M059J (cell line): Measurements from ENCODE around the gene ZNF503. TPM values are rescaled to one million over a fixed set of nuclear protein-coding genes. Genes with fewer than 3 reads are reported as not detected.

ENCODE experiments used
- DNase-seq: peaks from one replicate; pipeline ENCODE4 v3.0.0-alpha.2; 2012; ENCODE audit warnings: low read depth
- total RNA-seq: library from RNA; depleted of rRNA; stranded (reverse); fragments of >200 nt; shearing (Covaris generic); gene quantifications from 2 replicates; pipeline ENCODE4 v1.2.3, GENCODE V29; 2014; rRNA removed

ZNF503 gene, protein sequence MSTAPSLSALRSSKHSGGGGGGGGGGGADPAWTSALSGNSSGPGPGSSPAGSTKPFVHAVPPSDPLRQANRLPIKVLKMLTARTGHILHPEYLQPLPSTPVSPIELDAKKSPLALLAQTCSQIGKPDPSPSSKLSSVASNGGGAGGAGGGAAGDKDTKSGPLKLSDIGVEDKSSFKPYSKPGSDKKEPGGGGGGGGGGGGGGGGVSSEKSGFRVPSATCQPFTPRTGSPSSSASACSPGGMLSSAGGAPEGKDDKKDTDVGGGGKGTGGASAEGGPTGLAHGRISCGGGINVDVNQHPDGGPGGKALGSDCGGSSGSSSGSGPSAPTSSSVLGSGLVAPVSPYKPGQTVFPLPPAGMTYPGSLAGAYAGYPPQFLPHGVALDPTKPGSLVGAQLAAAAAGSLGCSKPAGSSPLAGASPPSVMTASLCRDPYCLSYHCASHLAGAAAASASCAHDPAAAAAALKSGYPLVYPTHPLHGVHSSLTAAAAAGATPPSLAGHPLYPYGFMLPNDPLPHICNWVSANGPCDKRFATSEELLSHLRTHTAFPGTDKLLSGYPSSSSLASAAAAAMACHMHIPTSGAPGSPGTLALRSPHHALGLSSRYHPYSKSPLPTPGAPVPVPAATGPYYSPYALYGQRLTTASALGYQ
- total RNA-seq: 9.1 and 13.8 TPM in 2 replicates

DNA sequence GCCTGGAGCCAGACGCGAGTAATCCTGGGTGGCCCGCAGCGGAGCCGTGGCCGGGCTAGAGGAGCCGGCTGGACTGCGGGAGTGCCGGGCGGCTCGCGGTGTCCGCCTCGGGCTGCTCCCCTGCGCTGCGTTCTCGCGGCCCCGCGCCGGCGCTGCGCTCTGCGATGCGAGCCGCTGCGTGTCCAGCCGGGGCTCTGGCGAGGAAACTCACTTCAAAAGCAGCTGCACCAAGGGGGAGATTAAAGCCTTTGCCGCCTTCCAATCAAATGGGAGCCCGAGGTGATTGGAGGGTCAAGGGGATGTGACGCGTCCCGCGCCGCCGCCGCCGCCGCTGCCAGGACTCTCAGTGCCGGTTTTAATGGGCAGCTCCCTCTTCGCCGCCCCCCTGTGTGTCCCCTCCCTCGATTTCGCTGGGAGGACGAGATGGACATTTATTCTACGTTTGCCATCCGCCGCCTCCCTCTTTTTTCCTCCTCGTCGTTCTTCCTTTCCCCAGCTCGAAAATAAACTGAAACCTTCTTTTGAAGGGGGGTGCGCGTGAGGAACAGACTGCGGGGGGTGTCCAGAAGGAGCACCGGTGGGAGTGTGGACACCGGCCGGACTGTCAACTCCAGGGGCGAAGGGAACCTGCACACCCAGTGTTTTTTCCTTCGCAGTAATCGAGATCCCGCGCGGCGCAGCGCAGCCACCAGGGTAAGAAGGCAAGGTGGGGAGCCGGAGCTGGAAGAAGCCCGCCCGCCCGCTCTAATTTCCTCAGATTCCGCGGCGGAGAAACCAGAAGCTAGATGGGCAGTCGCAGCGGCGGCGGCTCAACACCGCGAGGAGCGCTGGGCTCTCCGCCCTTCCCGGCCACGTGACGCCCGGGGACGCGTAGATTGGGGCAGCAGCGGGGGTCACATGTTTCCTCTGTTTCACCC, at the start of gene ZNF503:
Gene ZNF503, minus strand, starts transcription at position 196 of the 917 bp plus-strand sequence. CDS start 345 bp downstream, outside the sequence.
- DNase-seq: peak; percentile 97

DNA sequence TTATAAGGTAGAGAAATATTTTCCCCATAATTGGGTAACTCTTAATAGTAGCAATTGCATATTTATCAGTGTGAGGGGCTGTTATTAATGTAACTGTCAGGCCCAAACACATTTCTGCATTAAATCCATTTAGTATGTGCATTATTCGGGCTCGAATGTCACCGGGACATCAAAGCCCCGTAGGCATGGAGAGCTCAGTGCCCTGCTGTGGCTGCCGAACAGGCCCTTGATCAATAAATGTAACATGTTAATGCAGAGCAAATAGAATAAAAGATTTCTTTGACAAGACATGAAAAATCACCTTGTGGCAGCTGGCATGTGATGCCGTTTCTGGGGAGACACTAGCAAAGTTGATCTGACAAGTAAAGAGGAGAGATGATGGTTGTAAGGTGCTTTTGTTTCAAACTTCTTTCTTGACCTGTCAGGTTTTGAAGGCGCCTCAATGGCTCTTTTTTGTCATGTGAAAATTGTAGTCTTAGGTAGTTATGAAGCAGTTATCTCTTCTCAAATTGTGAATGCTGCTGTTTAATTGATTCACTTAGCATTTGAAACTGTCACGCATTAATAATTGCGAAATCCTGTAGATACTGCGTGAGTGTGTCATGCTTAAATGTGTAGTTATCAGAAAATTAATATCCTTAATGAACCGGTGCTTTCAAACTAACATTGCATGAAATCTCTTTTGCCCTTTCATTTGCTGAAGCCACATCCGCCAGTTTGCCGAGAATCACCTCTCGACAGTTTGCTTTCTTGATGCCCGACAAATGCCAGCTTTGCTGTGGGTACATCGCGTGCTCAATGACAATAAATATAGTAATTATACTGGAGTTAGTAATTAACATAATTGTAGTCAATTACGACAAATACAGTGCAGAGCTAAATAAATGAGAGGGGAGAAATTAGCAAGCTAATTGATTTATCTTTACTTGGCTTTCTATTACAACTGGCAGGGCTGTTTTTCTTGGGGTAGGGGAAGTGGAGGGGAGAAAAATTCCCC, 49.4 kb upstream of the ZNF503 start:
- DNase-seq: no peak

DNA sequence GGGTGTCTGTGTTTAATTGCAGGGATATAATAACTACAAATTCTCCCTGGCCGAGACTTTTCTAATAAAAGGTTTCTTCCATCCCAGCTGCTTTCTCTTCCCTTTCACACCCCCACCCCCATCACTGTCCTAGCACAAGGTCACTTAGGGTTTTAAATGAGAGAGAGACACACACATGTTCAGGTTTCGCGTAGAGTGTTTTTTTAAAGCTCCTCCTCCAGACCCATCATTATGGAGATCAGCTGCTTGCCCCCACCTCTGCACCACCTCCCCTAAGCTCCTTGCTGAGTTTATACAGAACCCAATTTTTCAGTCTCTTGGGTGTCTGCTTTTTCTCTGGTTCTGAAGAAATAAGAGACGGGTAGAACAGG, 48.5 kb upstream of the ZNF503 start:
- DNase-seq: no peak

DNA sequence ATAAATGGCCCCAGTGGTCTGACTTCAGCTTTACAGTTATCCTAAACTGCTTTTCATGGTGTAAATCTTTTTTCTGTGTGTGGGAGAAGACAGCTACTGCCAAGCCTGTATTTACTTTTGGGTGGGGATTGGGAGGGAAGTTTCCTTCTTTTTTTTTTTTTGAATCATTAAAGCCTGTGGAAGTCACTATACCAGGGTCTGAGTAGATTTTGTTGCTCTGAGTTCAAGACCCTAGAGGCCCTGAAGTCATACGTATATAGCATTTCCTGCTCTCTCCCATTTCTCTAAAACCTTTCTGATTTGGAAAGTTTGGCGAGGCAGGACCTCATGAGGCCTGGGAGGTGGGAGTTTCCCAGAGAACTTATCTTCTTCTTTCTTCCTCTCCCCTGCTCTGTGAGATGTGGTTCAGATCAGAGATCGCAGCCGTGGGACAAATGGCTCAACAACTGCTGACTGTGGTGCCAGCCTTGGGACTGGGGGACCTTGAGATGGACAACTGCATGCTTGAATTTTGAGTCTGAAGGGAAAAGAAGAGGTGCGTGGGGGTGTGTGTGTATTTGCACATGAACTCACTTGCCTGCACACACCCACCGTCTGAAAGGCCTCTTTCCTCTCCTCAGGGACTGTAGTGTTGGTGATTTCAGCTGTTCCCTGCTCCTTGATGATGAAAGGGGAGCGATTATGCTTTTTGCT, 48.0 kb upstream of the ZNF503 start:
- DNase-seq: no peak

DNA sequence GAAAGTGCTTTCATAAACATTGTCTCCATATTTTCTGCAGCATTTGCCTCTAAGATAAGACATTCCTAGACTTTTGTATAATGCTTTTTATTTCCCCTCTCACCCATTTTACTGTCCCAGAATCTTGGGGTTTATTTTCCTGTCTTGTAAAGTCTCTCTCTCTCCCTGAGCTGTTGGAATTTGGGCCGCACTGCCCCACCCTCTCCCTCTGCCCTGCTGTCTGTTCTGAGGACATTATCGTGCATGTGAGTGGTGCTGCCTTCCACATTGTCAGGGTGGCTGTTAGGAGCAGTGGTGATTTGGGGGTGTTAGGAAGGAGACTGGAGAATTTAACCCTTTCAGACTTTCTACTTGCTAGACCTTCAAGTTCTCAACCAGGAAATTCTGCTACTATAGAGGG, 46.6 kb upstream of the ZNF503 start:
- DNase-seq: no peak

DNA sequence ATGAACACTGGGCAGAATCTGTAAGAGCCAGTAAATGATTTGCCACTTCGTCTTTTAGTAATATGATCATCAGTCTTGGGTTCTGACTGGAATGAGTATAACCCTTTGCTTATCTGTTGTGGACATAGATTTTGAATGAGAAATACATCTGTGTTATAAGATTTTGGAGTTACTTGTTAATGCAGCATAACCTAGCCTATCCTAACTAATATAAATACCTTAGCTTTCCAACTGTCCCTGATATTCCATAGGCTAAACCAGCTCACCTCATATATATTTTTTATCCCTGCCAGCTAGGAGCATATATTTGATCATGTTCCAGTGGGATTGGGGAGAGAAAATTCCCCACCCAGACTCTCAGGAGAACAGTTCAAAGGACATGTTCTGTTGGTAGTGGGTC, 44.9 kb upstream of the ZNF503 start:
- no peak for DNase-seq

DNA sequence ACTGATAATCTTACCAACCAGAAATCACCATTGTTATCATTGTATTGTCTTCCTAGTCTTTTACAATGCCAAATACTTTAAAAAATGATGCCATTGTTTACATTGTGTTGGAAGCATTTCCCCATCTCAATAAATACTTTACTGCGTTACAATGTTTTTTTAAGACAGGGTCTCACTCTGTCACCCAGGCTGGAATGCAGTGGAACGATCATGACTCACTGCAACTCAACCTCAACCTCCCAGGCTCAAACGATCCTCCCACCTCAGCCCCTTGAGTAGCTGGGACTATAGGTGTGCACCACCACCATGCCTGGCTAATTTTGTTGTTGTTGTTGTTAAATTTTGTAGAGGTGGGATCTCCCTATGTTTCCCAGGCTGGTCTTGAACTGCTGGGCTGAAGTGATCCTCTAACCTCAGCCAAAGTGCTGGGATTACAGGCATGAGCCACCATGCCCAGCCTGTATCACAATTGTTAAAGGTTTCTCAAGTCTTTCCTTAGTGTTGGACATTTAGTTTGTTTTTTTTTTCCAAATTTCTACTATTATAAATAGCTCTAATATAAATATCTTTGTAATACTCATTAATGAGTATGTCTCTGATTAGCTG, 43.3 kb upstream of the ZNF503 start:
- peak; percentile 68 for DNase-seq

DNA sequence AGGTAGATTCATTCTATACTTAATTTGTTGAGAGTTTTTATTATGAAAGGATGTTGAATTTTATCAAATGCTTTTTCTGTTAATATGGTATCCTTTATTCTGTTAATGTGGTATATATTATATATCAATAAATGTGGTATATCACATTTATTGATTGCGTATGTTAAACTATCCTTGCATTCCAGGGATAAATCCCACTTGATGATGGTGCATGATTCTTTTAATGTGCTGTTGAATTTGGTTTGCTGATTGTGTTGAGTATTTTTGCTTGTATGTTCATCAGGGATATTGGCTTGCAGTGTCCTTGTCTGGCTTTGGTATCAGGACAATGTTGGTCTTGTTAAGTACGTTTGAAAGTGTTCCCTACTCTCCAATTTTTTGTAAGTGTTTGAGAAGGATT, 41.8 kb upstream of the ZNF503 start:
- no peak for DNase-seq

DNA sequence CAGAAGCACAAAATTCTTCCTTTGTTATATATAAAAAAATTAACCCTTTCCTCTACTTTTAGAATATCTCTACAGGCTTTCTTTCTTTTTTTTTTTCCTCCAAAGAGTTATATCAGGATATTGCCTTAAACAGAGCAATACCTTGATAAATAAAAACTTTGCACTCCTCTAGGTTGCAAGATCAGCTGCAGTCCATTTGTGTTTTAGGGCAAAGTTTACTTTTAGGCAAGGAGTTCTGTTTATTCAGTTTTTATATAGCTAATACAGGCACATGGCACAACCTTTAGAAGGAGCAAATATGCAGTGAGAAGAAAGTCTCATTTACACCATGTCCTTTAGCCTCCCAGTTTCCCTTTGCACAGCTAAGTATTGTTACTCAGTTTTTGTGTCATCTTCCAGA, 40.1 kb upstream of the ZNF503 start:
- DNase-seq: no peak

DNA sequence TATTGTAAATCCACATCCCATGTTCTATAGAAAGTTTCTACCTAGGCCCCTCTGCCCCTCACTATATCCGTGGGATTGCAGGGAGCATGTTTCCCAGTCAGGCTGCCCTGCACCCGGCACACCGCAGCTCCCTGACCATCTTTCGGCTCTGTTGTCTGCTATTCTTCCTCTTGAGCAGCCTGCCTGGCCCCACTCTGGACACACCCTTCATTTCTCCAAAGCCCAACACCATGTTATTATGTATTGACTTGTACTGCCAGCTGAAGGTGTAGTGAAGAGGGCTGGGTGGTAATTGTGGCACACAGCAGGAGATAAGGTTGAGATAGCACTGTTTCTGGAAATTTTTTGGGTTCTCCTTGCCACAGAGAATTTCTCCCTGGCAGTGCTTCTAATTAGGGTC, 39.6 kb upstream of the ZNF503 start:
- DNase-seq: peak; percentile 29

DNA sequence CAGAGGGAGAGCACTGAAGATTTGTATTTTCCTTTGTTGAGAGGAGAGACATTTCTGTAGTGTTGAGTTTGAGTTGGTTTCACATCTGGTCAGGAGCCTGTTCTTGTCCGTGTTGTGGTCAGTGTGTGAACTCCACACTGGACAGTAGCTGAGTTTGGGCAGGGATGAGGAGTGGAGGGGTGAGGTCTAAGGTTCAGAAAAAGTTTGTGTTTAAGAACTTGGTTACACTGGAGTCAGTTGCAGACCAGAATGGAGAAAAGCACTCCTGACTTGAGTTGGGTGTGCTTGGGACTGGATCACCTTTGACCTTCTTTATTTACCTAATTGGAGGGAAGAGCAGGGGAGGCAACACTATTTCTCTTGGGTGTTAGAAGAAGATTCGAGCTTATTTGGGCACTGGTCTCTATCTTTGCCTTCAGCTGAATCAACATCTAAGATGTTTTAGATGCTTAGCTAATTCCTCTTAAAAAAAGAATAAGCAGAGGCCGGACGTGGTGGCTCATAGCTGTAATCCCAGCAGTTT, 38.8 kb upstream of the ZNF503 start:
- no peak for DNase-seq

DNA sequence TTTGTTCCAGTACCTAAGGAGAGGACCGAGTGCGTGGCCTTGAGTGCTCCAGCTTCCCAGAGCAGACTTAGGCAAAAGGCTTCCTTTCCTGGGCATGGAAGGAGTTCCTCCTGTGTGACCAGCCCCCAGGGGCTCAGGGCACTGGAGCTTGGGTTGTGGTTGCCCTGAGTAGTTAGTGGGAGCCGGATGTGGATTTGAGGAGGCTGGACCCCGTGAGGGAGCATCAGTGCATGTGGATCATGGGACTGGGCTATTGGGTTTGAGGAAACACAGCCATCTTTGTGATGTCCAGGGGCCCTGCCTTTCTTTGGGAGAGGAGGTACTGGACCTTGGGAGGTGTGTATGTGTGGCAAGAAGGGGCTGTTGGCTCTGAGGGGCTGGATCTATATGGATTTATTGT, 38.2 kb upstream of the ZNF503 start:
- no peak for DNase-seq

DNA sequence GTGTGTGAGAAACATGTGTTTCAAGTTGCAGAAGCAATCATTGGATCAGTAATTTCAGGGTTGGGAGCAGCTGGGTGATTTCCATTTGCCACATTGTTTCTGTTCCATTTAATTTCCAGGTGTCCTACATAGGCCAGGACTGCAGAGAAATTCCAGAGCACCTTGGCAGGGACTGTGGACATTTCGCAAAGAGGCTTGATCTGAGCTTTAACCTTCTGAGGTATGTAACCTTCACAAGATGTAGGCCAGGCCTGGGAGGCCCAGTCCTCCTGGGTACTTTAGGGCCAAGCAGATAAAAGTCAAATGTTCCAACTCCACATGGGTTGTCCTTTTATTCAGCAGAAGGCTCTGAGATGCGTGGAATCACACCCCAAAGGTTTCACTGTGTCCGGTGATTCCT, 36.7 kb upstream of the ZNF503 start:
- DNase-seq: no peak

DNA sequence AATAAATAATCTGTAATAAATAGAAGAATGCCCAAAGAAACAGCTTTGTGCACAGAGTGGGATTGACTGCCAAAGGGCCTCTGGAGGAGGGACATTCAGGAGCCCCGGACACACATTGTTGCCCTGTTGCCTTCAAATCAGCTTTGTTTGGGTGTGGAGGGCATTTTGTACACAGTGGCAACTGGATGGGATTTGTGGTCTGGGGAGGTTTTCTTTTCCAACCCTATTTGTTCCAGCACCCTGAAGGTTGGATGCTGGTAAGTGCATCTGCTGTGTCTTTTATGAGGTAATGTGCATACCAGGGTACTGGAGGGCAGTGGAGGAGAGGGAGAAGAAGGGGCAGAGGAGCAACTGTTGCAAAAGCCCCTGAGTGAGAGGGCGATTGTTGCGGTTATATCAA, 36.1 kb upstream of the ZNF503 start:
- DNase-seq: no peak

DNA sequence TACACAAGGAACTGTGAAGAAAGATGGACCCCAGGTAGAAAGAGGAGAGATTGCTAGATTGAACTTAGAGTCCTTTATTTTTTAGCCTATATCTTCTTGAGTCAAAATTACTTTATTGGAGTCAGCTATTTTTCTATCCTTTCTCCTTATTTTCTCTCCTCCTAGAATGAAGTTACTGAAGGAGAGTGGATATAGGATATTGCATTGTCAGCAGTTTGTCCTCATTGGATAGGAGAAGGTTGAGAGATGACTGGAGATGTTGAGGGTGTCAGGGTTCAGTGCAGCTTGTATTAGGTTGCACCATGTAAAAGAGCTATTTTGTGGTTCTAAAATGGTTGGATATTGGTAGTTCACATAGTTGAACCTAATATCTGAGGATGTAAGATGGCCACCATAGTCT, 35.3 kb upstream of the ZNF503 start:
- DNase-seq: no peak

DNA sequence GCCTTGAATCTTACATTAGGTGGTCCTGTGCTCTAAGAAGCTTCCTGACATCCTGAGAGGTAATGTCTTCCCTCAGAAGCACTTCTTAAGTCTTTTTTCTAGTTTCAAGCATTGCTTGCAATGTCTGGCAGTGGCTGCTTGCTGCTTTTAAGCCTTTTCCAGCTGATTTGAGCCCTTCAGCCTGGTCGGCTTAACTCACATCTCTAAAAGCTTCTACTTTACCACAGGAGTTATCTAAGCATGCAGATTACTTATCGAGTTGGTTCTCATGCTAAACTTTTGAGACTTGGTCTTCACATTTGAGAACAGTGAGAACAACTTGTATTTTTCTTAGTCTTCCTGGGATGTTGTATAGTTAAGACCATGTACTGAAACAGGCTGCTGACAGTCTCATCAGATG, 33.7 kb upstream of the ZNF503 start:
- DNase-seq: no peak

DNA sequence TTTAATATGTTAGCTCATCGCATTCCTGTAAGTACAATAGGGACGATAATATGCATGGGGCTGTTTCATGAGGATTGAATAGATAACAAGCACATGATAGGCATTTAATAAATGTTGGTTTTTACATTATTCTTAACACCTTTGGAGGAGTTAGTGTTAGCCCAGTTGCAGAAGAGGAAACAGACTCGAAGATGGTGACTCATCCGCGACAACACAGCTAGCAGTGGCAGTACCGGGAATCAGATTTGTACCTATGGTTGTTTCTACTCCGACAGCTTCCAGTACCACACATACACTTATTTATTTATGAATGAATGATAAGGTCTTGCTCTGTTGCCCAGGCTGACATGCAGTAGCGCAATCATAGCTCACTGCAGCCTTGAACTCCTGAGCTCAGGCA, 32.7 kb upstream of the ZNF503 start:
- no peak for DNase-seq

DNA sequence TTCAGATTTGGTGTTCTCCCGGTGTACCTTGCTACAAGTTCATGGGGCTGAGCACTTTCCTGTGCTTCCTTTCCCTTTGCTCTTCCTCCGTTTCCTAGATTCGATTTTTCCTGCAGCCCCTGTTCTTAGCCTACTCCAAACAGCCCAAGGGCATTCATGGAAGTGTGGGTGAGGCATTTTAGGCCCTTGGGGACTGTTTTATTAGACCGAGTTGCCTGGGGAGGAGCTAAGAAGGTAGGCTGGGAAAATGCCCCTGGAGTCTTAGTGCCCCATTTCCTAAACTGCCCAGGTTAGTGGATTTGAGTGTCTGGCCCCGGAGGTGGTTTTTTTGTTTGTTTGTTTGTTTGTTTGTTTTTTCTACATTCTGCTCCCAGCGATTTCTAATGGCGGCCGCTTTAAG, 31.7 kb upstream of the ZNF503 start:
- no peak for DNase-seq

DNA sequence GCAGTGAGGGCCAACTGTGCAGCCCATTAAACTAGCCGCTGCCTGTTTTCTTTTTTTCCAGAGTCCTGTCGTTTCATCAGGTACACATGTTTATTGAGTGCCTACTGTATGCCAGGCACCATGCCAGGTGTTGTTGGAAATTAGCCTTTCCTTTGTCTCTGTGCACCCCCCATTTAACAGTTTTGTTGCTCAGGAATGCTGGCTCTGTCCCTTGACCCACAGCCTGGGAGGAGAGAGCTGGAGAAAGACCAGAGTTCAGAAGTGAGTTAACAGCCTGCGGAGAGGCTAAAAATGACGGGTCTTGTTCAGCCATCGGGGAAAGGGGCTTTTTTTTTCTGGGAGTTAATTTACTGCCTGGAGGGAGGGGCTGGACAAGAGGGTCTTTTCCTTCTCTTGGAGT, 31.2 kb upstream of the ZNF503 start:
- no peak for DNase-seq

DNA sequence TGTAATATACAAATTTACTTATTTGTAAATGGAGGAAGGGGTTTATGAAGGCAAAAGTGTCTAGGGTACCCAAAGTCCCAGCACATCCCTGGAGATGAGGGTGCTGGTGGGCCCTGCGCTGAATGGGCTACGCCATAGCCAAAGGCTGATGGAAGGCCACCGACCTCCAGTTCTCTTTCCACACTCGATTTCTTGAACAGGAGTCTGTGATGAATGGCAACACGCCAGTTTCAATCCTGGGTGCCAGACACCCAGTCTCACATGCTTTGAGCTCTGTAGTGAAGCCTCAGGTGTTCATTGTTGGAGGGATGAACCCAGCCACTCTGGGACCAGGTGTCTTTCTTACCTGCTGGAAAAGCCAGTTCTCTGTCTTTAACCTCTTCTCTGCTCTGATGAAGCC, 30.6 kb upstream of the ZNF503 start:
- DNase-seq: no peak
